Caco-2 (cell line): ENCODE results near the gene ADH1B. TPM values are rescaled to one million over a fixed set of nuclear protein-coding genes. Genes with fewer than 3 reads are reported as not detected.

Experiments used
- BruUV-seq: library from RNA; stranded (reverse); fragments of 400-500 nt; replicated peaks from 2 replicates; lab custom pipeline; 2021; lab: Mats Ljungman, UMichigan
- CTCF ChIA-PET: fragments of 300-600 bp; sonication (Branson Sonifier 250); formaldehyde crosslinking; loops from one replicate; lab custom pipeline; 2022; ENCODE audit warnings: antibody characterized with exemption; lab: Charles Lee
- POLR2A ChIA-PET: fragments of 300-600 bp; sonication (Branson Sonifier 250); formaldehyde crosslinking; loops from one replicate; lab custom pipeline; 2022; ENCODE audit warnings: antibody characterized with exemption; lab: Charles Lee
- DNase-seq, 2 experiments: peaks; one replicate each; pipeline versions ENCODE4 v3.0.0 to v3.0.0-alpha.2; 2020 to 2022
- H3K27me3 ChIP-seq: replicated peaks from 2 replicates; pipeline ENCODE4 v1.6.0; 2011; ENCODE audit warnings: low read length; ENCODE audit not compliant: control insufficient read depth, insufficient read depth
- H3K36me3 ChIP-seq: 2 replicates; pipeline ENCODE4 v1.5.1; 2011; ENCODE audit warnings: low read length; ENCODE audit not compliant: control insufficient read depth, insufficient read depth
- H3K4me1 ChIP-seq: fragments of 250-450 bp; sonication (Bioruptor Pico); 2 replicates; pipeline ENCODE4 v1.5.1; 2020; ENCODE audit warnings: mild to moderate bottlenecking
- H3K4me3 ChIP-seq: 2 replicates; pipeline ENCODE4 v1.5.1; 2011; ENCODE audit warnings: low read depth, mild to moderate bottlenecking, control low read depth, low read length
- H3K9me3 ChIP-seq: fragments of 250-450 bp; sonication (Bioruptor Pico); 2 replicates; pipeline ENCODE4 v1.5.1; 2020; ENCODE audit warnings: mild to moderate bottlenecking, moderate library complexity
- H3K27ac Mint-ChIP-seq: one replicate; pipeline ENCODE4 v1.8.0; 2022; ENCODE audit warnings: mixed read lengths; ENCODE audit not compliant: unreplicated experiment
- H3K27me3 Mint-ChIP-seq: one replicate; pipeline ENCODE4 v1.8.0; 2022; ENCODE audit warnings: mixed read lengths; ENCODE audit not compliant: insufficient read depth, unreplicated experiment
- H3K36me3 Mint-ChIP-seq: one replicate; pipeline ENCODE4 v1.8.0; 2022; ENCODE audit warnings: mild to moderate bottlenecking, mixed read lengths; ENCODE audit not compliant: insufficient read depth, unreplicated experiment
- H3K4me1 Mint-ChIP-seq: one replicate; pipeline ENCODE4 v1.8.0; 2022; ENCODE audit warnings: low read depth, mixed read lengths; ENCODE audit not compliant: unreplicated experiment
- H3K4me3 Mint-ChIP-seq: one replicate; pipeline ENCODE4 v1.8.0; 2022; ENCODE audit warnings: mild to moderate bottlenecking, moderate library complexity, mixed read lengths; ENCODE audit not compliant: unreplicated experiment
- H3K9me3 Mint-ChIP-seq: one replicate; pipeline ENCODE4 v1.8.0; 2022; ENCODE audit warnings: mixed read lengths; ENCODE audit not compliant: unreplicated experiment
- intact Hi-C: fragments of 100-400 bp; cut with micrococcal nuclease; formaldehyde crosslinking; loops from one replicate; pipeline ENCODE4 v1.10.0; 2022; ENCODE audit not compliant: unreplicated experiment
- total RNA-seq: library from RNA; stranded (reverse); gene quantifications from 2 replicates; pipeline ENCODE4 v1.2.3, GENCODE V29; 2022
- TF ChIP-seq, protein P1 (sequence below), 2 experiments: fragments of 200-600 bp in 1 of 2; IDR thresholded peaks; 1 replicate in 1 of 2; 2 replicates in 1 of 2; pipeline versions ENCODE4 v1.5.1 to v1.8.0; 2011 to 2022; ENCODE audit warnings: antibody characterized with exemption in 1 of 2, control low read depth in 1 of 2, inconsistent platforms in 1 of 2, low read depth in 1 of 2, low read length in 1 of 2, mild to moderate bottlenecking in 1 of 2, moderate library complexity in 1 of 2; ENCODE audit not compliant: insufficient read depth in 1 of 2, severe bottlenecking in 1 of 2, unreplicated experiment in 1 of 2

The ADH1B gene
- total RNA-seq, 1 experiment from 2014 or later = not detected

DNA sequence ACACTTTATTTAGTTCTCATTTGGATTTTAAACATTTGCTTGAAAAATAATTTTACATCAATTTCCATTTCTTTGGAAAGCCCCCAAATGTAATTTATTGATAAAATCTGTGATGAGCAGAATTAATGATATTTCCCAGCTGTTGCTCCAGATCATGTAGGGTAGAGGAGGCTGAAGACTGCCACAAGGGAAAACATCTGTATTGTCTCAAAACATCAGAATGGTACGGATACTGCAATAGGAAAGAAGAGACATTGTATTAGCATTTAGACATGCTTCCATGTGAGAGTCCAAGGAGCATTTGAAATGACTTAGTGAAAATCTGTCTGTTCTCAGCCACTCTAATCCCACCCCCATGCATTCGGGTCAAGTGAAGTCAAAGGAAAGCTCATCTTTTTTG lies 44.8 kb downstream of the ADH1B start:
- intact Hi-C loops = no loop called here
- Histone ChIP-seq H3K36me3 (no peaks in the 10 kb centered on the region), H3K27me3 (no peaks in the 10 kb centered on the region), H3K9me3 (no peaks in the 10 kb centered on the region), H3K4me3 (no peak overlapping the region), H3K4me1 (no peaks in the 10 kb centered on the region)
- H3K27ac Mint-ChIP-seq = no peak overlapping the region
- BruUV-seq = no TSS peak
- TF ChIP-seq, protein P1, sequence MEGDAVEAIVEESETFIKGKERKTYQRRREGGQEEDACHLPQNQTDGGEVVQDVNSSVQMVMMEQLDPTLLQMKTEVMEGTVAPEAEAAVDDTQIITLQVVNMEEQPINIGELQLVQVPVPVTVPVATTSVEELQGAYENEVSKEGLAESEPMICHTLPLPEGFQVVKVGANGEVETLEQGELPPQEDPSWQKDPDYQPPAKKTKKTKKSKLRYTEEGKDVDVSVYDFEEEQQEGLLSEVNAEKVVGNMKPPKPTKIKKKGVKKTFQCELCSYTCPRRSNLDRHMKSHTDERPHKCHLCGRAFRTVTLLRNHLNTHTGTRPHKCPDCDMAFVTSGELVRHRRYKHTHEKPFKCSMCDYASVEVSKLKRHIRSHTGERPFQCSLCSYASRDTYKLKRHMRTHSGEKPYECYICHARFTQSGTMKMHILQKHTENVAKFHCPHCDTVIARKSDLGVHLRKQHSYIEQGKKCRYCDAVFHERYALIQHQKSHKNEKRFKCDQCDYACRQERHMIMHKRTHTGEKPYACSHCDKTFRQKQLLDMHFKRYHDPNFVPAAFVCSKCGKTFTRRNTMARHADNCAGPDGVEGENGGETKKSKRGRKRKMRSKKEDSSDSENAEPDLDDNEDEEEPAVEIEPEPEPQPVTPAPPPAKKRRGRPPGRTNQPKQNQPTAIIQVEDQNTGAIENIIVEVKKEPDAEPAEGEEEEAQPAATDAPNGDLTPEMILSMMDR (IDR thresholded peaks at IDR 0.05; ENCODE audit: insufficient read depth in 1 of 2, low read depth in 1 of 2, low read length in 1 of 2, severe bottlenecking in 1 of 2, unreplicated experiment in 1 of 2) = no peak
- no peaks in the 10 kb centered on the region for H3K4me1 Mint-ChIP-seq
- ChIA-PET CTCF (no interaction called here), POLR2A (no interaction called here)
- H3K27me3 Mint-ChIP-seq = peaks cover 3% of the 10 kb centered on the region
- DNase-seq = no peak
- H3K9me3 Mint-ChIP-seq = no peaks in the 10 kb centered on the region
- no peak overlapping the region for H3K4me3 Mint-ChIP-seq
- H3K36me3 Mint-ChIP-seq = no peaks in the 10 kb centered on the region

DNA sequence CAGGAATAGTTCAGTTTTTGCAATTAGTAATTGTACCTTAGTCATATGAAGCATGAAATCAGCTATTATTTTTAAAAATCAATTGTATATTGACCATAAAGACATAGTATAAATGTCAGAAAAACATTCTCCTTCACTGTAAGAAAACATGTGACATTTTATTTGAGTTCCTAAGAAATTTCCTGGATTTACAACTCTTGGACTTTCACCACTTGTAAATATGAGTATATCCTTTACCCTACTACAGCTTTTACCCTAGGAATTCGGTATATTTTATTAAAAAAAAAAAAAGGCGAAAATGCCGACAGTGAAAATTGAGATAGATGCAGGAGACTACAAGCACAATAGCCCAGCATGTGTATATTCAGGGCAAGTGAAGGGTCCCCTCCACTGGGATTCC lies 45.3 kb downstream of the ADH1B start:
- H3K4me1 Mint-ChIP-seq = no peaks in the 10 kb centered on the region
- ChIA-PET CTCF (no interaction called here), POLR2A (no interaction called here)
- Histone ChIP-seq H3K4me1 (no peaks in the 10 kb centered on the region), H3K4me3 (no peak overlapping the region), H3K27me3 (no peaks in the 10 kb centered on the region), H3K9me3 (no peaks in the 10 kb centered on the region), H3K36me3 (no peaks in the 10 kb centered on the region)
- no peak overlapping the region for H3K4me3 Mint-ChIP-seq
- H3K27ac Mint-ChIP-seq = no peak overlapping the region
- TF ChIP-seq, protein P1 (IDR thresholded peaks at IDR 0.05; ENCODE audit: insufficient read depth in 1 of 2, low read depth in 1 of 2, low read length in 1 of 2, severe bottlenecking in 1 of 2, unreplicated experiment in 1 of 2) = no peak
- BruUV-seq = no TSS peak
- H3K9me3 Mint-ChIP-seq = no peaks in the 10 kb centered on the region
- intact Hi-C loops = no loop called here
- no peaks in the 10 kb centered on the region for H3K36me3 Mint-ChIP-seq
- DNase-seq = no peak
- peaks cover 3% of the 10 kb centered on the region for H3K27me3 Mint-ChIP-seq

DNA sequence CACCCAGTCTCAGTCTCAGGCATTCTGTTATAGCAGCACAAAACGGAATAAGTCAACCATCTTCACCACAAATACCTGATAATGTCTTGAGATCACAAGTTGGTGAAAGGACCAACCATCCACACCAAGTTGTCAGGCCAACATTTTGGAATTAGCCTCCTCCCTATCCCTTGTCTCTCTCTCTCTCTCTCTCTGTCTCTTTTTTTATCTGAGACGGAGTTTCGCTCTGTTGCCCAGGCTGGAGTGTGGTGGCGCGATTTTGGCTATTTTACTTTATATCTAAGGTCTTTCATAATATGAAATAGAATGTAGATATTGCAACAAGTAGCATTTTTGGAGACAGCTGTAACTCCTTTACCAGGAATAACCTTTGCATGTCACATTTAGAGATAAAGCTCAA lies 46.2 kb downstream of the ADH1B start:
- Mint-ChIP-seq H3K4me1 (no peaks in the 10 kb centered on the region), H3K27me3 (peaks cover 3% of the 10 kb centered on the region), H3K9me3 (no peaks in the 10 kb centered on the region), H3K27ac (no peak overlapping the region), H3K4me3 (no peak overlapping the region), H3K36me3 (no peaks in the 10 kb centered on the region)
- CTCF ChIA-PET = no interaction called here
- Histone ChIP-seq H3K9me3 (no peaks in the 10 kb centered on the region), H3K27me3 (no peaks in the 10 kb centered on the region), H3K4me3 (no peak overlapping the region), H3K36me3 (no peaks in the 10 kb centered on the region), H3K4me1 (no peaks in the 10 kb centered on the region)
- POLR2A ChIA-PET = no interaction called here
- BruUV-seq = no TSS peak
- TF ChIP-seq, protein P1 (IDR thresholded peaks at IDR 0.05; ENCODE audit: insufficient read depth in 1 of 2, low read depth in 1 of 2, low read length in 1 of 2, severe bottlenecking in 1 of 2, unreplicated experiment in 1 of 2) = no peak
- DNase-seq = no peak
- intact Hi-C loops = no loop called here
